HG03108 (cell line): Measurements from ENCODE around the gene FRYL.
"Not testable (repeated sequence)": the region's sequence is repeated elsewhere in the genome, so short reads cannot be mapped to it uniquely, and the experiment has no call there.

Experiments
- ATAC-seq: cut with Tn5 transposase; IDR thresholded peaks from one replicate; pipeline ENCODE4 v1.9.1; 2021; ENCODE audit warnings: moderate library complexity; ENCODE audit not compliant: unreplicated experiment

The FRYL gene

DNA sequence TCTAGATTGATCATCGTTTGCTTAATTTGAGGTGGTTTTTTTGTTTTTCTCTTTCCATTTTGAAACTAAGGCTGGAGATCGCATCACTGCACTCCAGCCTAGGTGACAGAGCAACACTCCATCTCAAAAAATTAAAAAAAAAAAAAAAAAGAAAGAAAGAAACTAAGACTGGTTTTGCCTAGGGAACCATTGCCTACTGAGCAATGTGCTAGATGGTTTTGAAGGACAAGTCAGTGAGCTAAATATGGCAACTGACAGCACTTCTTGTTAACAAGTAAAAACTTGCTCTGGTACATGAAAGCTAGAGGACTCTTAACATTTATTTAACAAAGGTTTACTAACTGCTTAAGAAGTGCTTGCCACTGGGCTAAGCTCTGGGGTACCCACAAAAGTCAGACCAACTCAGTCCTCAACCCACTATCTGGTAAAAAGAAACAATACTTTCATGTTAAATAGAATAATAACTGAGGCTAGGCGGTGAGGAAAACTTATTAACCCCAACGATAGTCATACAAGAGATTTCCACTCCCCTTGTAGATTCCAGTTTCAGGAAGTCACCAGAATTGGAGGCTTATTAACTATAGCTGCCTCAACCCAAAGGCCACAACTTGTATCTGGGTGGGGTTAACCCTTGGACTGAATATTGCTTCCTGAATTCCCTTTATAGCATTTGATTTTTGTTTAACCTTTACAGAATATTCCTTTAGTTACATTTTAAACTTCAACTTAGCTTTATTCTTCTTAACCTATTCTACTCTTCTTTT is 111.6 kb downstream of the FRYL start:
- ATAC-seq: no peak

DNA sequence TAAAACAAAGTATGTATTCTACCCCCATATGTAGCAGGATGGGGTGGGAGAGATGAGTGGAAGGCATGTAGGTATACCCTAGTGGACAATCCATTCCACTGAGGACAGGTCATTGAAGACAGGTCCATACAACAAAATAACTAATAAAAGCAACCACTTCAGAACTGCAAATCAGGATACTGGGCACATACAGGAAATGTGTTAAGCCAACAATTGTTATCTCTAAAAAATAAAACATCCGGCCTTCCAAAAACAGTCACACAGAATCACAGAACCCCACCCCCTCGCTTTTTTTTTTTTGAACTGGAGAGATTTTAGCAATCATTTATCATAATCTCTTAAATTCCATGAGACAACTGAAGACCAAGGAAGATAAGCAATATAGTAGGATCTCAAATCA is 112.9 kb downstream of the FRYL start:
- ATAC-seq: no peak

DNA sequence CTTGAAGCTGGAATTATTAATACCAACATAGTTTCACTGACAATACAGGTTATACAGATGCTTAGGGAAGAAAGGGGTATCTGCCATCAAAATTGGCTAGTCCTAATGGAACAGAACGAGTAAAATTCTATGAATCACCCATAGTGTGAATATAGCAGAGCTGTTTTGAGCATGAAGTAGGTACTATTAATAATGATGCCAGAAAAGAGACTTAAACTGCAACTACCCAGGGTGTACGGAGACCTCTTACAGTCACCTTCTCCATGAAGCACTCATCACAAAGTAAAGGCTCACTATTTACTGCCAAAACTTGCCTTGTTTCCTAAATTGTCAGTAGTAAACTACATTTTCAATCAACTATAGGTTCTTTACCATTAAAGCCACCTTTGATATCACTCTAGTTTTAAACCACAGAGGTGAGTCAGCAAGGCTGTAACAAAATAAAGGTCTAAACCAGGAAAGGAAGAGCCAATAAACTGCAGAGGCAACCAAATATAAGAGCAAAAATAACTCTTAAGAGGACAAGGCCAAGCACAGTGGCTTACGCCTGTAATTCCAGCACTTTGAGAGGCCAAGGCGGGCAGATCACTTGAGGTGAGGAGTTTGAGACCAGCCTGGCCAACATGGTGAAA is 114.4 kb downstream of the FRYL start:
- ATAC-seq: no peak

DNA sequence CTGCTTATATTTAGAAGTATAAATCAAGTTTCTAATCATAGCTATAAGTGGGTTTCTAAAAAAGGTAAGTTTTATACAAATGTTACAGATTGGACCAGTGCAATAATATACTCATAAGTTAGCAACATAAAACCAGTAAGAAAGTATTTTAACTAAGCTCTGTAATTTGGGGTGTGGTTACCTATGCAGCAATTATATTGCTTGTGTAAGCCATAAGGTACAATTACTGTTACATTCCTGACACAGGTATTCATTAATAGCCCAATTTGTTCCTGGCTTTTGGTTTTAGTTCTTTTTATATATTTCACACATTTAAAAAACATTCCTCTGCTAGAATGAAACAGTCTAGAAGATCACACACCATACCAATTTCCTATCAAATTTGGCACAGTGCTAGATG is 115.1 kb downstream of the FRYL start:
- no peak for ATAC-seq

DNA sequence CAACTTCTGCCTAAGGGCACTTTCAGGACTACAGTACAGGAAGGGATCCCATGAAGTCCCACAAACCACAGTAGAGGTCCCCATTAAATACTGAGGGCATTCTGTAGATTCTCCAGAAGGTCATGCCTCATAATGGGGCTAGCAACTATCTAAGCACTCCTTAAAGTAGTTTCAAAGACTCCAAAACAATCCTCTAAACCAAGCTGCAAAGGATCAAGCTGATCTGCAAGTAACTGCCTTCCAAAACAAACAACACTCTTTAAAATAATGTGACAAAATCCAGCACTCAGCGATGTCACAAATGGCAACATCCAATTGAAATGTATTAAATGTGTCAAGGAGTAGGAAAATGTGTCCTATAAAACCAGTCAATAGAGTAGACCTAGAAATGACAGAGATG is 118.7 kb downstream of the FRYL start:
- no peak for ATAC-seq

DNA sequence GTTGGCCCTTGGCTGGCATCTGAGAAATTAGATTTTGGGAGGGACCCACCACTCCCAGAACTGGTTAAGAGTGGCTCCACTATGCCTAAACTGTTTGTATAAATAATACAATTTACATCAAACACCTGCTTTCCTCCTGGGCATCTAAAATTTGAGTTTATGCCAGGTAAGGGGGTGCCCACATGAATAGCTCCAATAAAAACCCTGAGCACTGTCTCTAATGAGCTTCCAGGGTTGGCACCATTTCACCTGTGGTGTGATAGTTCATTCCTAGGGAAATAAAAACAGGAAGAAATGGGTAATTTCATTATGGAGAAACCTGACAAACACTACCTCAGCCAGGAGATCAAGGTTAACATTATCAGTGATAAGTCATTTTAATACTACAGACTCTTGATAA is 119.7 kb downstream of the FRYL start:
- ATAC-seq: no peak

DNA sequence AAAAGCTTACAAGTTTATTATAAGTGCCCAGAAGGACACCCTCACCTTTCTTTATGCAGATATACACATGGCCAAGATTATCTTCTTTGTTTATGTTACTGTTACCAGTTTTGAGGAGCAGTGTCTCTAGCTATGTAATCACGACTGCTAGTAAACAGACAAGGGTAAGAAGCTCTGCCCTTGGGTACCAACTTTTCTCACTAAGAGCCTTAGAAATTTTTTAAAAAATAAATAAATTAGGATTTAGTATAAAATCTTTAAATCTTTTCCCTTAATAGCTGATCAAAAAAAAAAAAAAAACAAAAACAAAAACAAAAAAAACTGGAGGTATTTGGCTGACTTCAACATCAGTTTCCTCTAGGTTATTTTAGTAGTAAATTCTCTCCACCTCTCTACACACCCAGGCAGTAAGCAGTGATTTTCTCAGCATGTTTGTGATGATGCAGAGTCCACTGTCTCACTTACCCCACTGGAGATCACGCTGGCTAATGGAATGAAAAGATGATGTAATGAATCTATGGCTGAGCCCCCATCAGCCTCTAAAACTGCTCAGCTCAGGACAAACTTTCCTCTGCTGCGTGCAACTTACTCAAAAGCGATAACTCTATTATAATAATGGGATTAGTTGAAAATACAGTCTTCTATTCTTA is 125.9 kb downstream of the FRYL start:
- ATAC-seq: no peak

DNA sequence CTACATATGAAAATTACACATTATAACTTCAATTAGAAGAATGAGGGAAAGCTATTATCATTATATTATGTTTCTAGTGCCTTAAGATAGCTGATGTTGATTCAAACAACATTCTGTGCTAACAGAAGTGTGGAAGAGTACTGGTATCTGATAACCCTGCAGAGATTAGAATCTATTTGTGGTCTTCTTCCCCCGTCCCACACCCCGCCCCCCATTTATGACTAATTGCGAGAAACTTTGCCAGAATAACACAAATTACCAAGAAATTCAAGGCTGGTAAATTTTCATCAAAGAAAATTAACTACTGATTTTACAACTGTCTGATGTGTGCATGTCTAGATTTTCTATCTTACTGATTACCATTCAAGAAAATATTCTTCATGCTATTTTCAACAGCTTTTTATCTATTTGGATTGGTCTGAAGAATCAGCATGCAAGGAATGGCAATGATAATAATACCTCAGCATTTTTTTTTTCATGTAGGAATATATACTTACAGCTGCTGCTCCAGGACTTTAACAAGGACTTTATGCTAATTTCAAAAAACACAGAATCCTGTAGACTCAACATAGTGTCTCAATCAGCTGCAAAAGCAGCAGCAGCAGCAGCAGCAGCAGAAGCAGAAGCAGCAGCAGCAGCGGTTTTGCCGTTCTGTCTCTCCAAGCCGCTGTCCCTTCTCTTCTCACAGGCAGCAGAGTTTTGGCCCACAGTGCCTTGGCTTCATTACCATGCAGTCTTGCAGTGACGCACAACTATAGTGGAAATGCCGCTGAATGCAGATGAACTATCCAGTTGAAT is 126.7 kb downstream of the FRYL start:
- no peak for ATAC-seq

DNA sequence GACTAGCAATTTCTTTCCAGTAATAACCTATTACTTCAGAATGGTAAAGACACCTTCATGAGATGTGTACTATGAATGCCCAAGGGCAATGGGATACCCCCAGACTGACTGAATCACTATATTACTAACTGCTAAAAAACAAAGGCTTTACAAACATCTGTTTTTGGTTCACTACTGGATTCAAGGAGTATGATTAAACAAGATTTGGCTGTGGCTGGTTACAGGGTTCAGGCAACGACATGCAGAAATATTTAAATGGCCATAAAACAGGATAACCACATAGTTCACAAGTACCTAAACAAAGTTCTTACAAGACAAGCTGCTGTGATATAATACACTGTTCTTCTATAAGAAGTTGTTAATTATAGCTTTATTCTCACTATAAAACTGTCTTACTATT is 128.2 kb downstream of the FRYL start:
- ATAC-seq: no peak

DNA sequence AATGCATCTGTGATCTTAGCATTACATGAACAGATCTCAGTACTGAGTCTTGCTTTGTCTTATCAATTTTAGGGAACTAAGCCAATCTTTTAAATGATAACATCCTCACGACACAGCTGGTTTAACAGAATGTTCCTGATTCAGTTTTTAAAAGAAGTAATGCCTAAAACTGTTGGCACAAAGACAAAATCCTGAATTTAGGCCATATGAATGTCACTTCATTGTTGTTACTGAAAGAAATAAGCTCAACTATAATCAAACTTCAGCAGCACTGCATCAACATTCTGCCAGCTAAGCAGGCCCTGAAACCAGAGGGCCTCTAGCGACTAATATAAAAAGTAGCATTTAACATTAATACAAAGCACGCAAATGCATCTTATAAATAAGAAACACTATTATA is 130.6 kb downstream of the FRYL start:
- ATAC-seq: no peak

DNA sequence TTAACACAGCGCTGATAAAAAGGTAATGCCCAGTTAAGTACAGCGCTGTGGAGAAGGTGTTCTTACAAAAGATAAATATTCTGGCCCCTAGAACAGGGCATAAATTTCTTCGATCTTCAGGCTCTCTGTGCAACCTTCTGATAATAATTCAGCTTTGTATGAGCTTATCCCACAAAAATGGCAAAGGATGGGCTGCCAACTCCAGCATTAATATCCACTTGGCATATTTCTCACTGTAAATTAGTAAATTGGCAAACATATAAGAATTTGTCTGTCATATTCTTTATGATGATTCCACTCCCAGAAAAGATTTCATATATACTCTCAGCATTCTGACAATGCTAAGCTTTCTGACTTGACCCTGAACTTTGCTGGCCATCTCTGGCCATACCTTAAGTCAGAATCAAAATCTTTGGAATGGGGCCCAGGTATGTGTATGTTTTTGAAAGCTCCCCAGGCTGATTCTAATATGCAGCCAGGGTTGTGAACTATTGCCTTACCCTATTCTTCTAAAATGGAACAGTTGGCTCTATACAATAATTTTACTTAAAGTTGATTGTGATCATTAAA is 134.8 kb downstream of the FRYL start:
- no peak for ATAC-seq

DNA sequence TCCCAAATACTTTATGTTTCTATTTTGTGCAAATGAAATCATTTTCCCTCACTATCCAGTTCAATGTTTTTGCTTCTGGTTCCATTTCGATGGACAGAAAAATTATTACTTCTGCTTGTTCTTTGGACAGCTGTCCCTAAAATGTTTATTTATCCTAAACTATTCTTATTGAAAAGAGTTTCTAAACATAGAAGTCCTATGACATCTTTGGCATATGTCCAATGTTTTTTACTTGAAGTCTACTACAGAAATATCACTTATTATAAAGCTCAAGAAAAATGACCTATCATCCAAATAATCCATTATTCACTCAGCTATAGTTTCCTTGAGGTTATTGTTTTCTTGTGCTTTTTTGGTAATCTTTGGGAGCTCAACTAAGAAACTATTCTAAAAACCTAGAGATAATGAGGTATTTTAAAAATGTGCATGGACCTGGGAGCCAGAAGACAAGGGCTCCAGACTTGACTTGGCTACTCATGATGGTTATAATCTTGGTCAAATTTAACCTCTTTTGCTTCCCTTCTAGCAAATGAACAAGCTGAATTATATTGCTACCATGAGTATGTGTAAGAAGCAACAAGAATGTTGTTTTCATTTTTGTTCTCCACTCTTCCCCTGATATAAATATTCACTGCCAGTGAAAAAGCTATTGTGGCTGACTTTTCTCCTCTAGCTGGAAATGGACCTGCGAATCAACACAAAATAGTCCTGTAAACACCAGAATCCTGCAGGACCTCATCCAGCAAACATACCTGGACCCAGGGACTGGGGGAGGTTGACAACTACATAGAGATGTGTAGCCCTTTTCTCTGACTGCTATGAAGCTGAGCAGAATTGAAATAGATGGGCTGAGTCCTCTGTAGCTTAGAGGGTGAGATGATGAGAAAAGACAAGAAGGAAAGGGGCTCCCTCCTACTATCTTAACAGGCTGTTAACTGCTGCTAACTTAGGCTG is 137.4 kb downstream of the FRYL start:
- no peak for ATAC-seq

DNA sequence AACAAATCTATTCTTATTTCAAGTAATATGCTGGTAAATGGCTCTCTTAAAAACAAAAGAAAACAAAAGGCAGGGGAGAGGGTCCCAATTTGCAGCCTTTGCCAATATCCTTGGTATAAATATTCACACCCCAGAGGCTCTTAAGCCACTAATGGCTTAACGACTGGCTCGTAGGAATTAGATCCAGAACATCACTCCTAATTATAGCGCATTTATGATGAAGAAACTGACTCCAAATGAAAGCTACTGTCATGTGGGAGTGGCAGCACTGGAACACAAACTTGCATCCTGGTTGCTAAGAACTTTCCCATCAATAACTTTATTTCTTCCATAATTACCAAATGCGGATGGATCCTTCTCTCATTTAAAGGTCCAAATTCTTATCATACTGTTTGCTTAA is 138.7 kb downstream of the FRYL start:
- no peak for ATAC-seq

DNA sequence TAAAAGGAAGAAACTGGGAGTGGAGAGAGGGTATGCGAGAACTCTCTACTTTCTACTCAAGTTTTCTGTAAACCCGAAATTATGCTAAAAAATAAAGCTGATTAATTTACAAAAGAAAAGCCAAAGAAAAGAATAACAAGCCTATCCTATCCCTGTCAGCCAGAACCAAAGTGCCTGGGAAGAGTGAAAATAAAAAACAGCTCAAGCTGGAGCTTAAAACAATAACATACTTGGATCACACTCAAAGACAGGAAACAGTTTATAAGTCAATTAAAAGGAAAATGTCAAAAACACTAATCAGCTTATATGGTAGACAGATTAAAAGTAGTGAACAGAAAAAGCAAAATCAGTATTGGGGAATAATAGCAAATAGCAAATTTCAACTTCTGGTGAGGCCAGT is 139.4 kb downstream of the FRYL start:
- ATAC-seq: no peak

DNA sequence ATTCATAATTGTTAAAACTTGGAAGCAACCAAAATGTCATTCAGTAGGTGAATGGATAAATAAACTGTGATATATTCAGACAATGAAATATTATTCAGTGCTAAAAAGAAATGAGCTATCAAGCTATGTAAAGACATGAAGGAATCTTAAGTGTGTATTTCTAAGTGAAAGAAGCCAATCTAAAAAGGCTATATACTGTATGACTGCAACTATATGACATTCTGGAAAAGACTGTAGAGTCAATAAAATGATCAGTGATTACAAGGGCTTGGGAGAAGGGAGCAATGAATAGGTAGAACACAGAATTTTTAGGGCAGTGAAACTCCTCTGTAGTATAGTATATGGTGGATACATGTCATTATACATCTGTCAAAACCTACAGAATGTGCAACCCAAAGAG is 139.9 kb downstream of the FRYL start:
- ATAC-seq: no peak

DNA sequence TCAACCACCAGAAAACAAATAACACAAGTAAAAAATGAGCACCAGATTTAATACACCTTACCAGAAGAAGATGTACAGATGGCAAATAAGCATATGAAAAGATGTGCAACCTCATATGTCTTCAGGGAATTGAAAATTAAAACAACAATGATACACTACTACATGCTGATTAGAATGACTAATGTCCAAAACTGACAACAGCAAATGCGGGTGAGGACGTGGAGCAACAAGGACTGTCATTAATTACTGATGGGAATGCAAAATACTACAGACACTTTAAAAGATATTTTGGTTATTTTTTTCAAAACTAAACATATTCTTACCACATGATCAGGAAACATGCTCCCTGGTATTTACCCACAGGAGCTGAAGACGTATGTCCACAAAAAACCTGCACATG is 140.3 kb downstream of the FRYL start:
- no peak for ATAC-seq

DNA sequence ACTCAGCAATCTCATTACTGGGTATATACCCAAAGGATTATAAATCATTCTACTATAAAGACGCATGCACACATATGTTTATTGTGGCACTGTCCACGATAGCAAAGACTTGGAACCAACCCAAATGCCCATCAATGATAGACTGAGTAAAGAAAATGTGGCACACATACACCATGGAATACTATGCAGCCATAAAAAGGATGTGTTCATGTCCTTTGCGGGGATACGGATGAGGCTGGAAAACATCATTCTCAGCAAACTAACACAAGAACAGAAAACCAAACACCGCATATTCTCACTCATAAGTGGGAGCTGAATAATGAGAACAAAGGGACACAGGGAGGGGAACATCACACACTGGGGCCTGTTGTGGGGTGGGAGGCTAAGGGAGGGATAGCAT is 141.5 kb downstream of the FRYL start:
- ATAC-seq: not testable (repeated sequence)

DNA sequence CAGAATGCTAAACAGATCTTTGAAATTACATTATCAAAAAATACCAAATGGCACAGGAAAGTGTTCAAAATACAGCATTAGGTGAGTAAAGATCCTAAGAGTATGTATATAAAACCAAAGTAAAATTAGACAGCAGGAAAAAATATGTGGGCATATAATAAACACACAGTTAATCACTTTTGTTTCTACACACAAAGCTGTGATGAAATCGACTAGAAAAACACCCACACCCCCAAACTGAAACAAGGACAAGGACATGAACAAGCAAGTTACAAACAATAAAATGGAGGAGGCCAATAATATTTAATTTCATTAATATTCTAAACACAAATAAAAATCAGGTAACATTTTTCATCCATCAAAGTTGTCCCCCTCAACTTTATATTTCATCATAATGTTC is 143.2 kb downstream of the FRYL start:
- ATAC-seq: no peak

DNA sequence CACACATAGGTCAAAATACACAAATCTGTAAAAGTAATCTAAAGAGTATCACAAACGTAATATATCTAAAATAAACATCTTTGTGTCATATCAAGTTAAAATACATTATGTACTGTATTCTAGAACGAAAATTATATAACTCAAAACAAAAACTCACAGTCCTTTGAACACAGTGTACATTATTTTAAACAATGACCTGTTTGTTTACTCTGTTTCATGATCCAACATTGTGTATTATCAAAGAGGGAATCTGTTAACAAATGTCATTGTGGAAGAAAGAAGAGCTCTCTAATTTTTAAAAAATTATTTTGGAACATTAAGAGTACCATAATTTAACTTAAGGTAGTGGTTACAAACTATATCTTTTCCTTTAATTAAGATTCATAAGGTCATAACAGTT is 144.1 kb downstream of the FRYL start:
- no peak for ATAC-seq

DNA sequence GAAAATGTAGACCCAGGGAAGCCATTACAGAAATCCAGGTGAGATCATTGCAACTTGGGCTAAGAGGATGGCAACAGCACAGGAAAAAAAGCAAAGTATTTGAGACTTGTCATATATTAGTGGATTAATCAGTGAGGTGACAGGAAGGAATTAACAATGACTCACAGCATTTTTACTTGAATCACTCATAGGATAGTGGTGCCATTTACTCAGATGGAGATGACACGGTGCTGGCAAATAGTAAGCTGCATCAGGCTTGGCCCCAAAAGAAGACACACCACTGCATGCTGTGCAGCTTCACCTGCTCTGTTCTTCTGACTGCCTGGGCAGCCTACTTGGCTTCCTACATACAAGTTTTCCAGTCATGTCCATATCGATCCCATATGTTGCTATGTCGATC is 144.8 kb downstream of the FRYL start:
- no peak for ATAC-seq
